Thymus (tissue), 11 donors: ENCODE measurements around the gene SMCP. TPM values are rescaled to one million over a fixed set of nuclear protein-coding genes. Genes with fewer than 3 reads are reported as not detected.

ENCODE experiments used
- DNase-seq, 9 donors: peaks; one replicate each; pipeline ENCODE4 v3.0.0-alpha.2; 2013; ENCODE audit warnings: low spot score in 9 of 9, low read depth in 6 of 9, missing footprints in 1 of 9
- H3K27ac ChIP-seq, 2 donors: one replicate each; pipeline ENCODE4 v1.5.1; 2013; ENCODE audit warnings: control low read depth in 1 of 2, low read depth in 1 of 2, low read length in 1 of 2, mild to moderate bottlenecking in 1 of 2, moderate library complexity in 1 of 2
- H3K27me3 ChIP-seq, 2 donors: one replicate each; pipeline ENCODE4 v1.5.1; 2013; ENCODE audit warnings: low read length in 1 of 2; ENCODE audit not compliant: control insufficient read depth in 2 of 2, insufficient read depth in 1 of 2
- H3K36me3 ChIP-seq, 2 donors: one replicate each; pipeline ENCODE4 v1.5.1; 2013; ENCODE audit warnings: low read length in 1 of 2, mild to moderate bottlenecking in 1 of 2, moderate library complexity in 1 of 2; ENCODE audit not compliant: control insufficient read depth in 2 of 2, insufficient read depth in 2 of 2
- H3K4me1 ChIP-seq, 2 donors: one replicate each; pipeline ENCODE4 v1.5.1; 2013; ENCODE audit warnings: low read length in 2 of 2; ENCODE audit not compliant: control insufficient read depth in 2 of 2, insufficient read depth in 2 of 2
- H3K4me3 ChIP-seq, 2 donors: one replicate each; pipeline ENCODE4 v1.5.1; 2013; ENCODE audit warnings: low read length in 2 of 2, control low read depth in 1 of 2, mild to moderate bottlenecking in 1 of 2
- H3K9me3 ChIP-seq, 2 donors: one replicate each; pipeline ENCODE4 v1.5.1; 2013; ENCODE audit warnings: low read length in 1 of 2, mild to moderate bottlenecking in 1 of 2; ENCODE audit not compliant: control insufficient read depth in 2 of 2, insufficient read depth in 1 of 2
- WGBS: extraction: QIAGEN DNeasy Blood & Tissue Kit; methylation state at CpG from one replicate; pipeline ENCODE4 v1.1.7; 2013; 5-methylcytosine and 5-hydroxymethylcytosine counted together
- polyA plus RNA-seq: library from polyadenylated mRNA; stranded (reverse); fragments of 200-250 nt; gene quantifications from one replicate; pipeline ENCODE4 v1.2.3, GENCODE V29; 2013
- total RNA-seq: library from RNA; stranded (reverse); fragments of 120-200 nt; gene quantifications from one replicate; pipeline ENCODE4 v1.2.4, GENCODE V29; 2013
- donor health status: healthy.

The SMCP gene
- total and polyA plus RNA-seq, 2 donors = 0.30 TPM; not detected in 1

DNA sequence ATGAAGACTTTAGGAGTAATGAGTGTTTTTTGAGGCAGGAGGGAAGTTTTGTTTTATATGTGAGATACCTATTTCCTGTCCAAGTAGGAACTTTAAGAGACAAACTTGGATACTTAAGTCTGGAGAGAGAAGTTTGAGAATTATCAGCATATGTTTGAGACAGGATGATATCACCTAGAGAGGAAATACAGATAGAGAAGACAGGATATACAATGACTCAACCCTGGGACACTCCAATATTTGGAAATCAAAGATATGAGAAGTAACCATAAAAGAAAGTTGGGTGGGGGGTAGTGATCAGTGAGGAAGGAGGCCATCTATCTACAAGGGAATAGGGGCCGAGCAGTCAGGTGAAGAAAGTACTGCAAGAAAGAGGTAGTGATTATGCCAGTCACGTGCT, 11.8 kb upstream of the SMCP start:
- no peak for DNase-seq
- H3K27ac ChIP-seq = no peak overlapping the region
- no peaks in the 10 kb centered on the region for H3K4me1 ChIP-seq
- WGBS = 80% methylated on average over 2 of the region's 2 CpGs
- no peaks in the 10 kb centered on the region for H3K27me3 ChIP-seq
- no peaks in the 10 kb centered on the region for H3K36me3 ChIP-seq
- no peak overlapping the region for H3K4me3 ChIP-seq
- H3K9me3 ChIP-seq = no peaks in the 10 kb centered on the region

DNA sequence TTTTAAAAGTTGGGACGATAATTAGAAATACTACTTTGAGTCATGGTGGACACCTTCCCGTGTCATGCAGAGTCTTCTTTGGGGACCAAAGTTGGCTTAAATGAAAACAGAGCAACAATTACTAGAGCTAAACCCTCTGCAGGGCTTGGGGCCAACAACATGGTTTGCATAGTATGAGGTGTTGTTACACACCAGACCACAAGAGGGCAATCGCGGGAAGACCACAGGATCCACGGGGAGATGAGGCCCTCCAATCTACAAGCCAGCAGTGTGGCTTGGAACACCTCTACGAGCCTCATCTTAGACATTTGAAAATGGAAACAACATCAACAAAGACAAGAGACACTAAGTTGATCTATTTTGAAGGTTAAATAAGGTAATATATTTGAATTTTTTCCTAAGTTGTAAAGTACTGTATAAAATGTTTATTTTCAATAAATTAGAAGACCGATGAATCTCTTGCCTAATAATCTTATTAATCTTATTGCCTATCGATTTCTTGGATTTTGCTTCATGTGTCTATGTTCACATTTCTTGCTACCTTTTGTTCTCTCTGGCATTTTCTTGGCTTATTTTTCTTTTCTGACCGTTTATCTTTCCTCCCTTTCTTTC, 8.2 kb upstream of the SMCP start:
- Histone ChIP-seq H3K27ac (no peak overlapping the region), H3K4me1 (no peaks in the 10 kb centered on the region), H3K27me3 (no peaks in the 10 kb centered on the region), H3K36me3 (no peaks in the 10 kb centered on the region), H3K4me3 (no peak overlapping the region), H3K9me3 (no peaks in the 10 kb centered on the region)
- DNase-seq = peak in 8 of 9 donors; percentile 14 to 54 (median 37)
- 38% methylated on average over 9 of the region's 9 CpGs for WGBS

DNA sequence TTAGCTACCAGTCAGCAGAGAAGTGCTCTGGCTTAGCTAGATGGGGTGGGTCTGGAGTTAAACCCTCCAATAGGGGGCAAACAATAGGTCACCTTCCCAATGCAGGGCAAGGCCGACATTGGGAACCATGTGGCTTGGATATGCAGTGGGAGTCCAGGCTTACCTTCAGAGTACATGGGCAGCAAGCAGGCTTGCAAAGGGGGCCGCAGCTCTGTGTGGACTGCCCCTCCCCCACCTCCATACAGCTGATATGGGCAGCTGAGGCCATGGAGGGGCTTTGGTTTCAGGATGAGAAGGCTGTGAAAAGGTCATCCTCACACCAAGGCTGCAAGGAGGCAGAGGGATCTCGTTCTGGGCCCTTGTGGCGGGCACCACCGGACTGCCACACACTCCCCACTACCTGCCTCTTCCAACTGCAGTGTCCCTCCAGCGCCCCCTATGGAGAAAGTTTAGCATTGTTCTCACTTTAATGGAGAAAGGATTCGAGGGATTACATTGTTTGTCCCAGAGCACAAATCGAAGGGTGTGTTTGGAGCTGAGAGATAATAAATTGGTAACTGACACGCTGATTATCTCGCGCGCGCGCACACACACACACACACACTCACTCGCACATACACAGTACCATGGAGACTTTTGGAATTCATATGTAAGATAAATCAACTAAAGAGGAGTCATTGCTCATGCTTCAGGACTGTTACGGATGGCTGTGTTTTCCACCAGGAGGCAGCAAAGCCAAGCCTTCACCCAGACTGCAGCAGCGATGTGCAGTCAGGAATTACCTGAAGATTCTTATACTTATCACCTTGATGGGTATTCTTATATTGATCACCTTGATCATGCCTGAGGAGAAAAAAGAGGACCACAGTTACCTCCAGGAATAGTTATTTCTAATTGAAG, 7.0 kb upstream of the SMCP start:
- 50% methylated on average over 17 of the region's 17 CpGs for WGBS
- Histone ChIP-seq H3K4me1 (no peaks in the 10 kb centered on the region), H3K36me3 (no peaks in the 10 kb centered on the region), H3K27ac (no peak overlapping the region), H3K9me3 (no peaks in the 10 kb centered on the region), H3K4me3 (no peak overlapping the region), H3K27me3 (no peaks in the 10 kb centered on the region)
- DNase-seq = no peak

DNA sequence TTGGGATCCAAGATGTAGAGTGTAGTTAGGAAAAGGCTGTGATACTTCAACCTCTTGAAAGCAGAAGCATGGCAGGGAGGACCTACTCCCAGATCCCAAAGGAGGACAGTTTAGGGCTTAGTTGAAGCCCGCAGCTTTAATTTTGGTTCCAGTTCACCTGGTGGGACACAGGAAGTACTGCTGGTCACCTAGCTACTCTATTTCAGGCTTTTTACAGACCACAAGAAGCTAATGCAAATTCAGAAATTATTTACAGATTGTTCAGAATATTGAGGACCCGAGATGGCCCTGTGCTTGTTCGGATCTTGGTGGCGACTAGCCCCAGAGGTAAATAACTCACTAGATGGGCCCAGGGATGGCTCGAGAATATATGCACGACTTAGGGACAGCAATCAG, 6.4 kb upstream of the SMCP start:
- no peak overlapping the region for H3K4me3 ChIP-seq
- no peak overlapping the region for H3K27ac ChIP-seq
- no peaks in the 10 kb centered on the region for H3K27me3 ChIP-seq
- no peaks in the 10 kb centered on the region for H3K9me3 ChIP-seq
- DNase-seq = no peak
- H3K36me3 ChIP-seq = no peaks in the 10 kb centered on the region
- no peaks in the 10 kb centered on the region for H3K4me1 ChIP-seq
- WGBS = 92% methylated on average over 6 of the region's 6 CpGs

DNA sequence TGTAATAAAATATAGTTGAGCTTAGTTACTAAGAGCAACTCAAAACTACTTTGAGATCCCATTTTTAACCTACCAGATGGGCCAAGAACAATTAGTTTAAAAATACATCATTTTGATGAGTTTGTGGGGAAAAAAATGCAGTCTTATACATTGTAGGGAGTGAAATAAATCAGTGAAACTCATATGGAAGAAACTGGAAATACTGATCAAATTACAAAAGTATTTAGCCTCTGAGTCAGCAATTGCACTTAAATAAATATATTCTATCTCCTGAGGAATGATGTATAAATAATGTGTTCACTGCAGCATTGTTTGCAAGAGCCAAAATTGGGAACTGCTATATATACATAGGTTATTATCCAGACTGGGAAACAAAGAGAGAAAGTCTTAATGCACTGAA, 4.6 kb upstream of the SMCP start:
- H3K36me3 ChIP-seq = no peaks in the 10 kb centered on the region
- no peak overlapping the region for H3K4me3 ChIP-seq
- no peaks in the 10 kb centered on the region for H3K4me1 ChIP-seq
- H3K27me3 ChIP-seq = no peaks in the 10 kb centered on the region
- no peak overlapping the region for H3K27ac ChIP-seq
- no peaks in the 10 kb centered on the region for H3K9me3 ChIP-seq
- DNase-seq = no peak

DNA sequence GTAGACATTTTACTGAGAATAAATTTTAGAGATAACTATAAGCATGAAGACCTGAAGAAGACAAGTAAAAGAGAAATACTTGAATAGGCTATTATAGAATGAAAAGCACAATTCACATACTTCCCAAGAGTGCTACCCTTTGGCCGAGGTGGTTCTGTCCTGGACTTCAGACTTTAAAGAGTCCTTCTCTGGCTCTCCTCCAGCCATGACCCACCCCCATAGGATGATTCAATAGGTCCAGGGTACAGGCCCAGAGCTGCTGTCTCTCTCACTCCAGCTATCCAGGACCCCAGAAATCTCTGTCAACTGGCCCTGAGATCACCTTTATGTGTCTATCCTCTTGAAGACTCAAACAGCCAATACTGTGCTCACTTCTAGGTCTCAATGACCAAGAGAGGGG, 1.3 kb upstream of the SMCP start:
- Histone ChIP-seq H3K4me3 (no peak overlapping the region), H3K4me1 (no peaks in the 10 kb centered on the region), H3K27me3 (no peaks in the 10 kb centered on the region), H3K36me3 (no peaks in the 10 kb centered on the region), H3K9me3 (no peaks in the 10 kb centered on the region), H3K27ac (no peak overlapping the region)
- DNase-seq = no peak
- WGBS = 93% methylated on average over 1 of the region's 1 CpG

DNA sequence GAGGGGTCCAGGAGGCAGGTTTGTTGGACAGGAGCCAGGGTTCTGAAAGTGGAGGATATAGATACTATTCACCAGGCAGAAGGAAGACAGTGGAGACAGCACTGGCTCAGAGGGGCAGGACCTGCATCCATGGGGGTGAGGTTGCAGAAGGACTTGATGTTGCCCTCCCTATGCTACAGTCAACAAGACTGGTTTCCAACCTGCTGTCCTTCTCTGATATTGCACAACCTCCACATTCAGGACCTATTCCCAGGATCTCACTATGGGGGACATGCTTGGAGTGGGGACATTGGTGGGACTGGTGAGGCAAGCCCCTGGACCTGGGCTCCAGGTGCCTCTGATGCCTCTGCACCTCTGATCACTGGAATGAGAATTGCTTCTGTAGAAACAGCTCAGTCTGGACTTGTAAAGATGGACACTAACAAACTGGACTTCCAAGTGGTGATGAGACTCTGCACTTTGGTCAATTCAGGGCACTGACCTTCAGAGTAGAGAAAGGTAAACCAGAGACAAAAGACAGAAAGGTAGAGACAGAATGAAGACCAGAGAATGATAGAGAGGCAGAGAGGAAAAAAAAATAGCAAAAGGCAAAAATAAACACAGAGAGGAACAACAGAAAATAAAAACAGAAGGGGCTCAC, 1.6 kb downstream of the SMCP start:
- no peak for DNase-seq
- H3K4me1 ChIP-seq = no peaks in the 10 kb centered on the region
- H3K4me3 ChIP-seq = no peak overlapping the region
- H3K36me3 ChIP-seq = no peaks in the 10 kb centered on the region
- no peak overlapping the region for H3K27ac ChIP-seq
- H3K27me3 ChIP-seq = no peaks in the 10 kb centered on the region
- no peaks in the 10 kb centered on the region for H3K9me3 ChIP-seq

DNA sequence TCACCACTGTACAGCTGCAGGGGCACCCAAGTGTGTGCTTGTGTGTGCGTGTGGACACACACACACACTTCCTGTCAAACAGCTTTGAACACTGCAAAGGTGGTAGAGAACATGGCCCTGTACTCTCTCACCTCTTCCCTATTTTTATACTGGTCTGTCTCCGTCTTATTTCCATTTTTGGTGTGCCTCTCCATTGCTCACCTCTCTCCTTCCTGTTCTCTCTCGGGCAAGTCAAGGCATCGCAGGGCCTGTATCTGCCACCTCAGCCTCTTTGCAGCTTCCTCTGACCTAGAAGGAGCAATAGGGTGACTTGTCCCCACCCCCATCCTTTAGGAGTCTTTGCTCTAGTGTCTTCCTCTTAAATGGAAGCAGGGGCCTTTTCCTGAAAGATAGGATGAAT, 2.2 kb downstream of the SMCP start:
- Histone ChIP-seq H3K36me3 (no peaks in the 10 kb centered on the region), H3K4me3 (no peak overlapping the region), H3K4me1 (no peaks in the 10 kb centered on the region), H3K9me3 (no peaks in the 10 kb centered on the region), H3K27ac (no peak overlapping the region), H3K27me3 (no peaks in the 10 kb centered on the region)
- WGBS = 76% methylated on average over 4 of the region's 4 CpGs
- no peak for DNase-seq

DNA sequence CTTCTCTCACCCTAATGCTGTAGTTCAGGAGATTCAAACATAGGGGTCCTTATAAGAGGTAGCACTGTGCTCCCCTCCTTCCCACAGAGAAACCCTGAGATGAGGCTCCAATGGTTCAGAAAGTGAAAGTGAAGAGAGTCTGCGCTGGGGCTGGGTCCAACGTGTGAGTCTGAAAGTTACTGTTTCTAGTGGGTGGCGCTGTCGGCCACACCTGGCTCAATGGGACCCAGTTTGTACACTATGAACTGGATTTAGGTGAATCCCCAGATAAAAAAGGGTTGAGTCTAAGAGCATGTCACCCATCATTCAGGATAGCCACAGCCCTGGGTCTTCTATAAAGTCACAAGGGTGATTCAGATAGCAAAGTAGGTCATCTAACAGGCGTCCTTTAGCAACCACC, 2.8 kb downstream of the SMCP start:
- Histone ChIP-seq H3K27ac (no peak overlapping the region), H3K9me3 (no peaks in the 10 kb centered on the region), H3K4me1 (no peaks in the 10 kb centered on the region), H3K4me3 (no peak overlapping the region), H3K27me3 (no peaks in the 10 kb centered on the region), H3K36me3 (no peaks in the 10 kb centered on the region)
- no peak for DNase-seq
- WGBS = 77% methylated on average over 5 of the region's 5 CpGs
